HG03571 (cell line): Measurements from ENCODE around the gene HOXB6.

Source experiments
- ATAC-seq: cut with Tn5 transposase; IDR thresholded peaks from one replicate; pipeline ENCODE4 v1.9.1; 2021; ENCODE audit not compliant: unreplicated experiment

HOXB6 gene

GRCh38 chr17:48596000-48596734 lies 8.6 kb downstream of the HOXB6 start:
- ATAC-seq: no peak

GRCh38 chr17:48595278-48595999 lies 9.3 kb downstream of the HOXB6 start:
- no peak for ATAC-seq

DNA sequence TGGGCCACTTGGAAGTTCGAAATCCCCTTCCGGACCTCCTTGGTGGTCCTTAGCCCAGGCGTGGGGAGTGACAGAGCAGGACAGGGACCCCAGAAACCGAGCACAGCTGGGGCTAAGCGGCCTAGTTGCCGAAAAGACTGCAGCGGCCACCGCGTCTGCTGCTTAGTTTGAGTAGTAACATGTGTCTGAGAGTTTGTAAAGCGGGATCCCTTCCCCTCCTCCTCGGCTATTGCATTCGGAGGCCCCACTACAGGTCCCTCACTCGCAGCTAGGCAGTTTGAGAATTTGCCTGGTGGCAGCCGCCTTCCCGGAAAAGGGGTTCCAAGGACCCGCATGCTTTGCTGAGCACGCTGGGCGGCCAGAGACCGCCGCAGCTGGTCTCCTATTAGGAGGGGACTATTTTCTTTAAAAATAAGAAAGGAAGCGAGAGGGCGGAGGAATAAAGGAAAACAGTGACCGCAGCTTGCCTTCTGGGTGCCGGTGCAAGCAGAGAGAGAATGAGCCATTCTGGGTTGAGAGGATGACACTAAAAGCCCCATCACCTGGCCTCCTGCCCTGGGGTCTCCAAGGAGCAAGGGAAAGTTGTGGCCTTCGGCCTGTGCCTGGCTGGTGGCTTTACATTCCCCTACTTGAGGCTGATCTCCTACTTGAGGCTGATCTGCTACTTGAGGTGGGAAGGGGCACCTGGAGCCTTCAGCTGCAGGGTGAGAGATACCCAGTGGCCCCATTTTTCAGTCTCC lies 10.1 kb downstream of the HOXB6 start:
- no peak for ATAC-seq

DNA sequence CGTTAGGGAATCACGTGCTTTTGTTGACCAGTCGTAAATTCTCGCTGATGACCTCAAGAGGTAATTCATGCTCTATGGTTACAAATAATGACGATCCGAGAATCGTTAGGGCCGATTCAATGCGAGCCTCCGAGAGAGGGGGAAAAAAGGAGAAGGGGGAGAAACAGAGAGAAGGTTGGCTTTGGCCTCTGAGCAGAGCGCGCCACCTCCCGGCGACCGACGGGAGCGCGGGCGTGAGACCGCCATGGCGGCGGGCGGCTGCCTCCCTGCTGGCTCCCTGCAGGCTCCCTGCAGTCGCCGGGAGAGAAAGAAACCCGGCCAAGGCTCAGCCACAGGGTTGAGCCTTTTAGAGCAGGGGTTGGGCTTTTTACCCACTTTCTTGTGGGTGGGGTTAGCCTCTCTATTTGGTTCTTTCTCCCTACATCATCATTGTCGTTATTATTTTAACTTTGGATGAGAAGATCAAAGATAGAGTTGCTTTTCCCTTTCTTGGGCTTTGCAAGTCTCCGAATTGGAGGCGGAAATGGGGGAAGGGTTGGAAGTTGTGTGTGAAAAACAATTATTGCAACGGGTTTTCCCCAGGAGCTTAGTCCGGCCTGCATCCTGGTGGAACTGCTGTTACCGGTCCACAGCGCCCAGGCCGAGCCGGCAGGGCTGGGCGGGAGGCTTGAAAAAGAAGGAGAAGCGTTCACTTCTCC lies 10.8 kb downstream of the HOXB6 start:
- no peak for ATAC-seq

- ATAC-seq: no peak
These were observed 11.5 kb downstream of the HOXB6 start, which contains the start of gene HOXB5 for GRCh38 chr17:48593126-48593829. Gene HOXB5 (minus strand): TSS chr17:48593779. CDS start chr17:48593682, 97 bp downstream.

GRCh38 chr17:48592577-48592976 lies 12.2 kb downstream of the HOXB6 start:
- no peak for ATAC-seq

GRCh38 chr17:48592057-48592514 lies 12.7 kb downstream of the HOXB6 start:
- no peak for ATAC-seq

- ATAC-seq: no peak
These were observed 13.3 kb downstream of the HOXB6 start for GRCh38 chr17:48591255-48592056.

DNA sequence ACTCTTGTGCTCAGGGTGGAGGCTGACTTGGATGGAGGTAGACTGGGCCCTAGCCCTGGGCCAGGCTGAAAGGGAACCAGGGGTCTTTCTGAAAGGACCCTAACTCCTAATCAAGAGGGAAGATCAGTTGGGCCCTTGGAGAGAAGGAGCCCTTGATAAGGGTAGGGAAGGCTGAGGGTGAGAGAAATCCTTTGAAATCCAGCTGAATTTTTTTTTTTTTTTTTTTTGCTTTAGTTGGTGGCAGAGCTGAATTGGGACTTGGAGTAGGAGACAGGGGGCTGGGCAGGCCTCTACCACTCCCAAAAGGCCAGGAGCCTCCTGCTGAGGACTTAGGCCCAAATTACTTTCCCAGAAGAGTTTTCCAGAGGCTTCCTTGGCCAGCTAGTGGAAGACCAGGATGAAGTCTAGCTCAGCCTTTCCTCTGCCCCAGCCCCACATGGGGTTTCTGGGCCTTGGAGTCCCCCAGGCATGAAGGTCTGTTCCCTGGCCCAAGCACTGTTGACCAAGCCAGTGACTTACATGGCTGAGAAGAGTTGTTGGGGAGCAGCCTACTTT lies 14.1 kb downstream of the HOXB6 start:
- ATAC-seq: no peak

GRCh38 chr17:48589831-48590606 lies 14.8 kb downstream of the HOXB6 start, which contains the start of gene HOXB3:
Gene HOXB3 (minus strand): TSS chr17:48590241. CDS start chr17:48552474, 37,767 bp downstream.
- ATAC-seq: no peak

DNA sequence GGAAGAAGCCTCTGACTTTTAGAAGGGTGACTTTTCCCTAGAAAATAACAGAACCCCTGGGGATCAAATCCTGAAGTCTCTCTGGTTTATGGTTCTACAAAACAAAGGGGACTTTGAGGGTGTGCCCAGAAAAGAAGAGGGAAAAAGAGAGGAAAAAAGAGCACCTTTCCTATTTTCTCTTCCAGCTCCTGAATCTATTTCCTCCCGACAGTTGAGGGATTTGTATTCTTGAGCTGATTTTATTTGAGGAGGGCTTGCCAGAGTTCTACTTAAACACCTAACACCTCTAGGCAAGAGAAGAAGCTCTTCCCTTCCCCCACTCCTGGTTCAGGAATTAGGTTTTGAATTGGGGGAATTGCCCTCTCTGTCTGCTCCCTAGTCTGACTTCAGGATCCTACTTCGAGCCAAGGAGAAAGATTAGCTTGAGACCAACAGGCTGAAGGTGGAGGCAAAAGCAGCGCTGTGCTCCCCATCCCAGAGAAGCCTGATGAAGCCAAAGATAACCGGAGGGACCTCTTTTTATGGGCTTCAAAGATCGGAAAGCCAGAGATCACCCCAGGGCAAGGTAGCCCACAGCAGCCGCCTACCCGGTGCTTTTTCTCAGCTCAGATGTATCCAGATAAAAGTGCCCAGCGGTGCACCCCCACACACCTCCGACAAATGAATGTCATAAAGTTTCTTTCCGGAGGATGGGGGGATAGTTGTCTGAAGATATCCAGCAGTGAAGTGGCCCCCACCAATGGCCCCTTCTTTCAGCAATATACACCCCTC lies 15.5 kb downstream of the HOXB6 start:
- ATAC-seq: no peak

DNA sequence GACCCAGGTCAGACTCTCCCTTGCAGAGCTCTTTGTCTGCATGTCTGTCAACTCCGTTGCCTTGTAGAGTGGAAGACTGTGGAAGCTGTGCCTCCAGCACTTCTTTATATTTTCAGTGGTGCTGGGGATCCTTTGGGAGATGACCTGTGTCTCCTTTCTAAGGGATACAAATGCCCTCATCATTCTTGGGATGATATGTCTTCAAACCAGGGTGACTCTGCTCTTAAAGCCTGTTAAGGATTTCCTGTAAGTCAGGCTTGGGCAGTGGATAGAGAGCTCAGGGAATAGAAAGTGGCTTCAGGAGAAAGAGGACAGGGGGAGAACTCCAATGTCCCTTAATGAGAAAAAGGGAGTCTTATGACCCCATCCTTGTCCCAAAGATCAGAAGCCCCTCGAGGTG lies 16.3 kb downstream of the HOXB6 start:
- ATAC-seq: no peak

GRCh38 chr17:48588074-48588415 lies 16.7 kb downstream of the HOXB6 start:
- no peak for ATAC-seq

DNA sequence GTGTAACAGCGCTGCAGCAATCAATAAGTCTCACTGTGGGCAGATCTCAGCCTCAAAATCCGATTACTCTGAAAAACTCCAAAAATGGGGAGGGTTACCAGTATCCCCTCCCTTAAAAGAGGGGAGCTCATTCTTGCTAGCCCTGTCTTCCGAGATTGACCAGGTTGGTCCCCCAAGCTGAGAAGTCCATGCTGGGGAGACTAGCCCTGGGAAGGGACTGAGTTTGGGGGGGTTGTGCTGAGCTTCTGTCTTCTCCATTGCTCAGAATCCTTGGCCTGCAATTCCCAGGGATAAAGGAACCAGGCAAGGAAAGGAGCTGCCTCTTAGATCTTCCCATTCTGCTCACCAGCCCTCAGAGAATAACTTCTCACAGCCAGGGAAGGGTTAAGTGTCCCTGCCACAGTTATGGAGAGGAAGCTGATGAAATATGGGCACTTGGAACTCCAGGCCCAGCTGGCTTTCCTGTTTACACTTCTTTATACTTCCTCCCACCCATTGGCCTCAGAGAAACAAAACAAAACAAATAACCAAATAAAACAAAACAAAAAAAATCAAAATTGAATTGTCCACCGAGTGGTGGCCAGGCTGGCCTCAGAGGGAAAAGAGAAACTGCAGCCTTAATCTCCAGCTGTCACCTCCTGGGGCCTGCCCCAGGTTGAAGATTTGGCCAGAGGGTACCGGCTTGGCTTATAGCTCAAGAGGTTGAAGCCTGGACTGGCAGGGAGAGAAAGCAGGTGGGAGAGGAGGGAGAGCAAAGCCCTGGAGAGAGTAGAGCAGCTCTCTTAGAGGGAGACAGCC lies 17.3 kb downstream of the HOXB6 start:
- no peak for ATAC-seq

DNA sequence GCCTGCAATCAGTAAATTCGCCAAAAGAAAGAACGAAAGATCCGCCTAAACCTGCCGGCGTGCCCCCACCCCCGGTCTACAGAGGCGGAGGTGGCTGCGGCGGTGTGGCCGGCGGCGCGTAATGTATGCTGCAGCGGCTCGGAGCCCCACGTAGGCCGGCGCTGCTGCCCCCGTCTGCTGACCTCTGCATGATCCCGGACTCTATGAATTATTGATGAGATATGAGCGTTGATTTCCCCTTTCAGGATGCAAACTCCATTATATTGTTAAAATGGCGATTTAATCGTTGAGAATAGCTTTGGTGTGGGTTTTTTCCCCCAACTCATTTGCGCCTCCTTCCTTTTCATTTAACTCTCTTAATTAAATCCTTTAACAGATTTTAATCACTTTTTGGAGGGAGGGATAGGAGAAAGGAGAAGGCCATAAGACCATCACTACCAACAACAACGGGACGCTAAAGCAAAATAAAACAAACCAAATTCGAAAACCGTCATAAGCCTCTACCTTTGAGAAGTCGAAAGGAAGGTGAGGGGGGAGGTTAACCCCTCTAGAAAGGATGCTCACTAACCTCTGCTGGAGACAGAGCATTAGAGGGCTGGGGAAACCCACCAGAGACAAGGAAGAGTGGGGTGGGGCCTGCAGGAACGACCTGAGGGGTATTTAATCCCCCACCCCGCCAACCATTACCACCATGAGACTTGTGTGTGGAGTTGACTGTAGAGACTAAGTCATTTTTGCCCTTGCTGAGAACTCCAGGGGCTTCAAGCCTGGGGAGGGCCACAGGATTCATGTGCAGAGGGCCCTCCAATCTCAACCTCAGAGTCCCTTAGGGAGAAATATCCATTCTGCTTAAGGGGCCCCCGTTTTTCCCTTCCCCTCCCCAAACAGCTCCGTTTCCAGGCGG lies 18.2 kb downstream of the HOXB6 start:
- ATAC-seq: no peak

DNA sequence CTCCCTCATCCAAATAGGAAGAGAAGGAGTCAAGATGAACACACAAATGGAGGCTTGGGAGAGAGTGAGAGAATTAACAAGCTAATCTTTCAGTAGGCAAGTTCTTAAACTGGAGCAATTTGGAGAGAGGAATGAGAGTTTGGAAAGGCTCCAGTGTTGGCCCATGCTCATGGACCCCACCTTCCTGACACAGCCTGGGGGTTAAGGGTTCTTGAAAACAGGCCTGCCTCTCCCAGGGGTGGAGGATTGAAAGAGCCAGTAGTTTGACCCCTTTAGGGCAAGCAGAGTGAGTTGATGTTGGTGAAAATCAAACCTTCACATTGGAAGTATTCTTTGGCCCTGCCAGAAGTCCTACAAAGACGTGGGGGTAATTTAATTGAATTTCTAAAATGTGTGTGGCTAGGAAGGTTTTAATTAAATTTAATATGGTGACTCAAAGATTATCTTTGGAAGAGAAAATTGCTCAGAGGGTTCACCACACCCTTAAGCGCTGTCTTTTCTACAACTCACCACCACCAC lies 20.5 kb downstream of the HOXB6 start:
- ATAC-seq: no peak
